Astrocyte of the cerebellum (primary cell): ENCODE data around the gene CEP63.

Experiments
- DNase-seq: peaks from one replicate; pipeline ENCODE4 v3.0.0-alpha.2; 2011; ENCODE audit warnings: low read depth
- H3K4me3 ChIP-seq: 2 replicates; pipeline ENCODE4 v1.5.1; 2011; ENCODE audit warnings: mild to moderate bottlenecking, low read depth, low read length, moderate library complexity
- CTCF ChIP-seq: IDR thresholded peaks from 2 replicates; pipeline ENCODE4 v1.5.1; 2012; ENCODE audit warnings: low read length, low read depth, moderate library complexity, mild to moderate bottlenecking; ENCODE audit errors: missing control alignments
- in situ Hi-C: cut with HindIII; loops from 2 replicates; pipeline ENCODE4 v1.10.0; 2017; ENCODE audit warnings: low sequenced_read_pairs

The CEP63 gene

GRCh38 chr3:134494495-134494894 lies 8.6 kb downstream of the CEP63 start:
- no peak for DNase-seq
- H3K4me3 ChIP-seq = no peak overlapping the region
- no peak for TF ChIP-seq CTCF
- in situ Hi-C loops = loop anchor here (25.0 kb wide), 3 partner anchors 182 to 557 kb away; no protein-coding TSS in a partner anchor

- TF ChIP-seq CTCF = no peak
Measured at GRCh38 chr3:134495980-134496379, 10.1 kb downstream of the CEP63 start.

GRCh38 chr3:134496471-134497071 lies 10.7 kb downstream of the CEP63 start:
- in situ Hi-C loops = loop anchor here (25.0 kb wide), 3 partner anchors 184 to 559 kb away; no protein-coding TSS in a partner anchor
- no peak overlapping the region for H3K4me3 ChIP-seq
- TF ChIP-seq CTCF = no peak
- DNase-seq = no peak

More at GRCh38 chr3:134495980-134496379, 10.1 kb downstream of the CEP63 start:
- H3K4me3 ChIP-seq = no peak overlapping the region
- in situ Hi-C loops = loop anchor here (25.0 kb wide), 3 partner anchors 184 to 559 kb away; no protein-coding TSS in a partner anchor
- DNase-seq = no peak

GRCh38 chr3:134503266-134503665 lies 17.4 kb downstream of the CEP63 start:
- no peak for DNase-seq
- no peak for TF ChIP-seq CTCF
- in situ Hi-C loops = no loop called here
- no peak overlapping the region for H3K4me3 ChIP-seq

GRCh38 chr3:134504132-134504531 lies 18.3 kb downstream of the CEP63 start:
- in situ Hi-C loops = no loop called here
- DNase-seq = no peak
- TF ChIP-seq CTCF = no peak
- no peak overlapping the region for H3K4me3 ChIP-seq

- no peak for DNase-seq
- in situ Hi-C loops = no loop called here
- no peak overlapping the region for H3K4me3 ChIP-seq
- no peak for TF ChIP-seq CTCF
Measured at GRCh38 chr3:134505485-134505884, 19.6 kb downstream of the CEP63 start.
